Tibial artery (tissue), 4 donors: ENCODE data around the gene TMEM245.

Experiments
- DNase-seq, 2 donors: peaks; one replicate each; pipeline ENCODE4 v3.0.0-alpha.2; 2019
- H3K27ac ChIP-seq, 2 donors: fragments of 200-600 bp; sonication (generic) in 1 of 2; 1 replicate in 1 of 2; 2 replicates in 1 of 2; pipeline ENCODE4 v1.5.1; 2018 to 2019; ENCODE audit warnings: mild to moderate bottlenecking in 1 of 2
- H3K27me3 ChIP-seq, 2 donors: fragments of 200-600 bp; sonication (generic) in 1 of 2; one replicate each; pipeline versions ENCODE4 v1.5.1 to v1.6.0; 2016 to 2019
- H3K36me3 ChIP-seq, 3 donors: fragments of 200-600 bp; sonication (generic) in 2 of 3; one replicate each; pipeline ENCODE4 v1.5.1; 2016 to 2019; ENCODE audit warnings: mild to moderate bottlenecking in 2 of 3
- H3K4me1 ChIP-seq, 4 donors: fragments of 200-600 bp; sonication (generic) in 2 of 4; 1 replicate in 3 of 4; 2 replicates in 1 of 4; pipeline ENCODE4 v1.5.1; 2016 to 2019
- H3K4me3 ChIP-seq, 2 donors: fragments of 200-600 bp; sonication (generic) in 1 of 2; 1 replicate in 1 of 2; 2 replicates in 1 of 2; pipeline ENCODE4 v1.5.1; 2018 to 2019; ENCODE audit warnings: mild to moderate bottlenecking in 2 of 2
- H3K9me3 ChIP-seq, 3 donors: fragments of 200-600 bp; sonication (generic) in 1 of 3; one replicate each; pipeline ENCODE4 v1.5.1; 2016 to 2019
- CTCF ChIP-seq, 2 experiments: fragments of 200-600 bp in 1 of 2; fragments of 450-650 bp in 1 of 2; IDR thresholded peaks; one replicate each; pipeline ENCODE4 v1.5.1; 2017 to 2019; ENCODE audit warnings: antibody characterized with exemption in 2 of 2, mild to moderate bottlenecking in 1 of 2, moderate library complexity in 1 of 2
- intact Hi-C: fragments of 100-400 bp; cut with DNase I; formaldehyde crosslinking; loops from one replicate; pipeline ENCODE4 v1.15.0; 2023; ENCODE audit warnings: low total_unique reads

TMEM245 gene

DNA sequence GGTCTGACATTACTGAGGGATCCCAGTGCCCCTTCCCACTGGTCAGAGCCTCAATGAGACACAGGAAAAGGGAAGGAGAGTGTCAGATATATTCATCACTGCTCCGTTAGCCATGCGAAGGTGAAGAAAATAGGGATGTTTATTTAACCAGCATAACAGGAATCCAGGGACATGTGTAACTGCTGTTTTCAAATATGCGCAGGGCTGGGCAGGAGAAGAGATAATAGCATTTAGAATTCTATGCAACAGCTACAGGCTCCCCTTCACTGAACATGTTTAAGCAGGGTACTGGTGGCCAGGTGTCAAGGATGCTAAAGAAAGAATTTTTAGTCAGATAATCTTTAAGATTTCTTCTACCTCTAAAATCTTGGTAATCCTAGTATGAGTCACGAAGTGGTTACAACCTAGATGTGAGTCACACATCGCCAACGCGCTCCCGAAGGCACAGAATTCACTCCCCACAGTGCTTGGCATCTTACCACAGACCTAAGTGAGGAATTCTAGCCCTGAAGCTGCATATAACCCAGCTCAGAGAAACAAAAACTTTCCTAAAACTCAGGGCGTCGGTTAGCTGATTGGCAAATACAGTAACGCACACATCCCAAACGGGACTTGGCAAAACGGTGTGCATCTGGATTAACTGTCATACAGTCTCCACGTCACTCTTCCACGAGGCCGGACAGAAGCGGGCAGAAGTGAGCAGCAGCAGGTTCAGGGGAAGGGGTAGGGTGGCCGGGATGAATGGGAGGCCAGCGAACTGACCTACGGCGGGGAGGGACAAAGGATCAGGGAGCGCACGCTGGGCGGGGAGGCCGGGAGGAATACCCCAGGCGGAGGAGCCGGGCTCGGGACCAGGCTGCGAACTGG lies 107.5 kb downstream of the TMEM245 start:
- intact Hi-C loops: loop anchor here (5.0 to 10.0 kb wide), 2 partner anchors 77 to 105 kb away; partner anchors contain the start of genes ABITRAM, ELP1 and TMEM245
- no peak for TF ChIP-seq CTCF (IDR thresholded peaks at IDR 0.05)
- peak overlapping the region; percentile 91 to 97 for H3K27ac ChIP-seq
- peak; percentile 66 to 86 for DNase-seq
- H3K4me3 ChIP-seq: peak overlapping the region; percentile 72 to 77
- H3K4me1 ChIP-seq: peaks cover 0 to 38% (median 28%) of the 10 kb centered on the region in 4 donors
- H3K36me3 ChIP-seq: no peaks in the 10 kb centered on the region
- no peaks in the 10 kb centered on the region for H3K27me3 ChIP-seq
- no peaks in the 10 kb centered on the region for H3K9me3 ChIP-seq

DNA sequence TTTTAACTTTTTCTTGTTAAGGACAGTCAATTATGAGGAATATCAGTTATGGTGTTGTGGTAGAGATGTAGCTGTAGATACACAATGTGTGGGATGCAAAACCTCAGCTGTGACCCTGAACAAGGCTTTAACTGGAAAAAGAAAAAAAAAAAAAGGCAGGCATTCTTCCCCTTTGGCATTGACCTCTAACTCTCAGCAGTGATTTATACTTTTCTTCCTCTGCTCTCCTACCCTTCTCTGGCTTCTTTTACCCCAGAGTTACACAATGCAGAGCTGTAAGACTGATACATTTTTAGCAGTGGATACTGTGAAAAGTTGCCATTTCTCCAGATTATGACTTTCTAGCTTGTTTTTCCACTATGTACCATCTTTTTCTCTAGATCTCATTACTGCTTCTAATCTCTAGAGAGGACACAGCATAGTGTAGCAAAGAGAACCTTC lies 108.5 kb downstream of the TMEM245 start:
- Histone ChIP-seq H3K36me3 (no peaks in the 10 kb centered on the region), H3K4me1 (peaks cover 0 to 38% (median 28%) of the 10 kb centered on the region in 4 donors), H3K4me3 (peak overlapping the region; percentile 72 to 77), H3K27me3 (no peaks in the 10 kb centered on the region), H3K9me3 (no peaks in the 10 kb centered on the region), H3K27ac (peak overlapping the region; percentile 91 to 97)
- no peak for DNase-seq
- no peak for TF ChIP-seq CTCF (IDR thresholded peaks at IDR 0.05)
- intact Hi-C loops: loop anchor here (5.0 to 10.0 kb wide), 2 partner anchors 76 to 106 kb away; partner anchors contain the start of genes ABITRAM, ELP1 and TMEM245

- no peak for TF ChIP-seq CTCF (IDR thresholded peaks at IDR 0.05)
- H3K9me3 ChIP-seq: no peaks in the 10 kb centered on the region
- intact Hi-C loops: loop anchor here (5.0 to 10.0 kb wide), 2 partner anchors 76 to 107 kb away; partner anchors contain the start of genes ABITRAM, ELP1 and TMEM245
- no peak for DNase-seq
- H3K4me3 ChIP-seq: no peak overlapping the region
- peak overlapping the region; percentile 91 to 97 for H3K27ac ChIP-seq
- no peaks in the 10 kb centered on the region for H3K36me3 ChIP-seq
- H3K4me1 ChIP-seq: peaks cover 0 to 38% (median 28%) of the 10 kb centered on the region in 4 donors
- H3K27me3 ChIP-seq: no peaks in the 10 kb centered on the region
These were observed 109.0 kb downstream of the TMEM245 start for GRCh38 chr9:109010746-109011145.

DNA sequence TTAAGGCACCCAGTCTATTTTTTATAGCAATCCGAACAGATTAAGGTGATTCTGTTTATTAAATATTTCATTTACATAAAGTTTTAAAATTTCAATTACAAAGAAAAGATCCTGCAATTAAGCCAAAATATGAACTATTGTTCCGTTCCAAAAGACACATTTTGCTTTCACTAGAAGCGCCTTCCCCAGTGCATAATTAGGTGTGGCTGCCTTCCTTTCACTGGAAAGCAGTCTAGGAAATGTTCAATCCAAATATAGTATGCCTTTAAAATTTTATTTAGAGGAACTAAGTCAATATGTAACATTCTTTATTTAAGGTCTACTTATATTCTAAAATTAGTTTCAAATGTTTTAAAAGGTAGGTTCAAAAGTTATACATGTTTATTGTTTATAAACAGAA lies 114.1 kb downstream of the TMEM245 start:
- intact Hi-C loops: no loop called here
- Histone ChIP-seq H3K4me3 (no peak overlapping the region), H3K27ac (no peak overlapping the region), H3K4me1 (peaks cover 0 to 11% (median 6%) of the 10 kb centered on the region in 4 donors), H3K27me3 (no peaks in the 10 kb centered on the region), H3K36me3 (peaks cover 0 to 17% (median 0%) of the 10 kb centered on the region in 3 donors), H3K9me3 (peaks cover 0 to 9% (median 5%) of the 10 kb centered on the region in 3 donors)
- no peak for TF ChIP-seq CTCF (IDR thresholded peaks at IDR 0.05)
- DNase-seq: no peak

- H3K4me3 ChIP-seq: no peak overlapping the region
- no peak for TF ChIP-seq CTCF (IDR thresholded peaks at IDR 0.05)
- intact Hi-C loops: no loop called here
These were observed 116.6 kb downstream of the TMEM245 start for GRCh38 chr9:109003116-109003515.

More at GRCh38 chr9:109003116-109003515, 116.6 kb downstream of the TMEM245 start:
- peaks cover 0 to 9% (median 5%) of the 10 kb centered on the region in 3 donors for H3K9me3 ChIP-seq
- peaks cover 0 to 17% (median 0%) of the 10 kb centered on the region in 3 donors for H3K36me3 ChIP-seq
- H3K27me3 ChIP-seq: no peaks in the 10 kb centered on the region
- H3K4me1 ChIP-seq: no peaks in the 10 kb centered on the region
- no peak overlapping the region for H3K27ac ChIP-seq
- DNase-seq: no peak
